ENCODE data around the gene OCEL1. TPM values are rescaled to one million over a fixed set of nuclear protein-coding genes. Genes with fewer than 3 reads are reported as not detected.

Gene OCEL1
- total RNA-seq, 1 experiment from 2014 or later, result 25.7 TPM

DNA sequence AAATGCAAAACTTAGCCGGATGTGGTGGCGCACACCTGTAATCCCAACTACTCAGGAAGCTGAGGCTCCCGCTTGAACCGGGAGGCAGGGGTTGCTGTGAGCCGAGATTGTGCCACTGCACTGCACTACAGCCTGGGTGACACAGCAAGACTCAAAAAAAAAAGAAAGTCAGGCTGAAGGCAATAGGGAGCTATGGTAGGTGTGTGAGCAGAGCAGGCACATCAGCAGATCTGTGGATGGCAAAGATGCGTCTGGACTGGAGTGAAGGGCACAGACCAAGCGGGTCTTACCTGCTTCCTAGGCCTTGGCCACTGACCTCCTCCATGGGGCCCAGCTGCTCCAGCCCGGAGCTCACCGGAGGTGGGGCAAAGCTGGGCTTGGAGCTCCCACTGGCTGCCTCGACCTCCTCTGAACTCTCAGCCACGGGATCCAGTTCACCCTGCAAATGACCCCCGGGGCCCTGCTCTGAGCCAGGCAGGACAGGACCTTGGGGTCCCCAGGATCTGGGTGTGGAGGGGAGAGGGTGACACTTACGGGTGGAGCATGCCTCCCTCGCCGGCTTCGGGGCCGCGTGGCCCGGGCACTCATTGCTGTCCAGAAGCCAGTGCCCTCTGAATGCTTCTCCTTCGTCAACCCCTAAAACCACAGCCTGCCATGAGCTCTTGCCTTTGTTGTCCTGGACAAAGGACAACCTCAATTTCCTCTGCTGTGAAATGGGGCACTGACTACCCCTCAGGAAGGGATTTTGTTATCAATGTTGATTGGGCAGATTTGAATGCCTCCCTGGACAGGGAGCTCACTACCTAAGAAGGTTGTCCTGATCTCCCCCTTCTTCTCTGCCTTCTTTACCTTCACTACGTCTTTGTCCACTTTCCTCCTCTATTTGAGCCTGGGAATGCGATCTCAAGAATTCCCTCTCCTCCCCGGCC, 38.0 kb downstream of the OCEL1 start:
- H3K27ac Mint-ChIP-seq, result peak overlapping the region; percentile 95 to 99 (median 96)
- no peaks in the 10 kb centered on the region for H3K79me2 ChIP-seq (ENCODE audit: insufficient read depth, low read length)
- H4K20me1 ChIP-seq (ENCODE audit: control insufficient read depth, insufficient read depth, insufficient read length), result no peaks in the 10 kb centered on the region
- peaks cover 10% of the 10 kb centered on the region for H3K9me3 ChIP-seq (ENCODE audit: control insufficient read depth, low read depth, low read length)
- no peak overlapping the region for H2BK120ac ChIP-seq (ENCODE audit: low read depth, low read length, poor library complexity, severe bottlenecking)
- H3K36me3 Mint-ChIP-seq (ENCODE audit: insufficient read depth in 1 of 3, low read depth in 3 of 3), result peaks cover 2 to 10% (median 4%) of the 10 kb centered on the region in 3 experiments; a peak in 6 of 7 replicates
- no peak overlapping the region for H3T11ph ChIP-seq (ENCODE audit: low read length)
- peak overlapping the region; percentile 40 for H3K9ac ChIP-seq (ENCODE audit: extremely low read depth, insufficient read length, low read length)
- H3K4me1 ChIP-seq (ENCODE audit: insufficient read depth, low read length), result peaks cover 4% of the 10 kb centered on the region; the same call in 1 of the 2 replicates
- H3K4me1 Mint-ChIP-seq, result peaks cover 18 to 33% of the 10 kb centered on the region in 2 experiments
- peak overlapping the region; percentile 25 for H2AK5ac ChIP-seq (ENCODE audit: insufficient read length, low read length)
- H3K27me3 ChIP-seq (ENCODE audit: insufficient read depth, low read length), result no peaks in the 10 kb centered on the region
- no peak overlapping the region for H2BK15ac ChIP-seq (ENCODE audit: low read depth, low read length)
- H3K4me2 ChIP-seq (ENCODE audit: insufficient read depth, insufficient read length, low read length), result peak overlapping the region; percentile 16
- peaks cover 10% of the 10 kb centered on the region for H3K79me1 ChIP-seq (ENCODE audit: insufficient read depth, low read depth, low read length, poor library complexity, severe bottlenecking)
- TF ChIP-seq, protein P1, sequence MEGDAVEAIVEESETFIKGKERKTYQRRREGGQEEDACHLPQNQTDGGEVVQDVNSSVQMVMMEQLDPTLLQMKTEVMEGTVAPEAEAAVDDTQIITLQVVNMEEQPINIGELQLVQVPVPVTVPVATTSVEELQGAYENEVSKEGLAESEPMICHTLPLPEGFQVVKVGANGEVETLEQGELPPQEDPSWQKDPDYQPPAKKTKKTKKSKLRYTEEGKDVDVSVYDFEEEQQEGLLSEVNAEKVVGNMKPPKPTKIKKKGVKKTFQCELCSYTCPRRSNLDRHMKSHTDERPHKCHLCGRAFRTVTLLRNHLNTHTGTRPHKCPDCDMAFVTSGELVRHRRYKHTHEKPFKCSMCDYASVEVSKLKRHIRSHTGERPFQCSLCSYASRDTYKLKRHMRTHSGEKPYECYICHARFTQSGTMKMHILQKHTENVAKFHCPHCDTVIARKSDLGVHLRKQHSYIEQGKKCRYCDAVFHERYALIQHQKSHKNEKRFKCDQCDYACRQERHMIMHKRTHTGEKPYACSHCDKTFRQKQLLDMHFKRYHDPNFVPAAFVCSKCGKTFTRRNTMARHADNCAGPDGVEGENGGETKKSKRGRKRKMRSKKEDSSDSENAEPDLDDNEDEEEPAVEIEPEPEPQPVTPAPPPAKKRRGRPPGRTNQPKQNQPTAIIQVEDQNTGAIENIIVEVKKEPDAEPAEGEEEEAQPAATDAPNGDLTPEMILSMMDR (conservative IDR thresholded peaks at IDR 0.05), result no peak
- H3K27me3 Mint-ChIP-seq (ENCODE audit: low read depth), result peaks cover 1% of the 10 kb centered on the region
- no CpG with 5 or more reads among the region's 23 CpGs for WGBS (ENCODE audit: extremely low coverage, insufficient read length, low lambda C conversion rate)
- H3K14ac ChIP-seq (ENCODE audit: insufficient read depth, low read length), result no peak overlapping the region
- H4K91ac ChIP-seq (ENCODE audit: insufficient read length, low read depth, low read length), result peak overlapping the region; percentile 78
- no peak overlapping the region for H3K56ac ChIP-seq (ENCODE audit: insufficient read length, low read depth, low read length)
- H2AFZ ChIP-seq (ENCODE audit: low read length), result no peak overlapping the region
- H3K18ac ChIP-seq (ENCODE audit: insufficient read length, low read depth, low read length), result peak overlapping the region; percentile 72
- no peak overlapping the region for H3K23ac ChIP-seq (ENCODE audit: insufficient read length, low read depth, low read length)
- DNase-seq, result no peak
- H2BK20ac ChIP-seq (ENCODE audit: low read depth, low read length, poor library complexity, severe bottlenecking), result no peak overlapping the region
- peak overlapping the region; percentile 69 for H2BK12ac ChIP-seq (ENCODE audit: insufficient read length, low read depth, low read length)
- peak overlapping the region; percentile 53 for H3K27ac ChIP-seq (ENCODE audit: insufficient read length, low read depth, low read length)
- H3K23me2 ChIP-seq (ENCODE audit: insufficient read length, low read depth, low read length, poor library complexity, severe bottlenecking), result peaks cover 5% of the 10 kb centered on the region
- no peak overlapping the region for H4K8ac ChIP-seq (replicated peaks; ENCODE audit: insufficient read length, low read depth, low read length)
- no peaks in the 10 kb centered on the region; a peak in 1 of 5 replicates for H3K9me3 Mint-ChIP-seq
- peak overlapping the region; percentile 59 for H3K4ac ChIP-seq (ENCODE audit: low read depth, low read length)
- H2BK5ac ChIP-seq (ENCODE audit: insufficient read length, low read length), result no peak overlapping the region
- H3K4me3 Mint-ChIP-seq, result peak overlapping the region; percentile 34 to 61; a peak in 4 of 5 replicates
- H4K5ac ChIP-seq (ENCODE audit: insufficient read length, low read depth, low read length), result peak overlapping the region; percentile 34

All from H9 (cell line).